Tracheal epithelial cell (primary cell): ENCODE results near the gene TGM6. TPM values are rescaled to one million over a fixed set of nuclear protein-coding genes. Genes with fewer than 3 reads are reported as not detected.

Source experiments
- total RNA-seq: library from RNA; depleted of rRNA; stranded (reverse); fragments of >200 nt; gene quantifications from 2 replicates; pipeline ENCODE4 v1.2.1, GENCODE V29; 2014

The TGM6 gene
- total RNA-seq: not detected in 2 replicates

GRCh38 chr20:2380601-2381000, at the start of gene TGM6:
TGM6 (plus strand) TSS chr20:2380901; CDS start chr20:2380969, 68 bp downstream.

GRCh38 chr20:2470423-2471193, 89.9 kb downstream of the TGM6 start, which contains the start of gene SNRPB:
SNRPB (minus strand) TSS chr20:2470789; CDS start chr20:2470690, 99 bp downstream.

Other genes with a start within 250 kb of the TGM6 start
- under 0.01 and 0.43 TPM in 2 replicates for gene TGM3, start 84.9 kb upstream of the TGM6 start, total RNA-seq
- 289 and 325 TPM in 2 replicates for gene SNRPB, start 89.9 kb downstream of the TGM6 start, total RNA-seq
- 8.9 and 15.3 TPM in 2 replicates for gene ZNF343, start 128.0 kb downstream of the TGM6 start, total RNA-seq
- gene TMC2, start 155.7 kb downstream of the TGM6 start, total RNA-seq: not detected in 2 replicates